HG03521 (cell line): Measurements from ENCODE around the gene HOXC6.

Experiments
- ATAC-seq: cut with Tn5 transposase; IDR thresholded peaks from one replicate; pipeline ENCODE4 v1.9.1; 2021; ENCODE audit warnings: mild to moderate bottlenecking, moderate library complexity; ENCODE audit not compliant: unreplicated experiment

Gene HOXC6

DNA sequence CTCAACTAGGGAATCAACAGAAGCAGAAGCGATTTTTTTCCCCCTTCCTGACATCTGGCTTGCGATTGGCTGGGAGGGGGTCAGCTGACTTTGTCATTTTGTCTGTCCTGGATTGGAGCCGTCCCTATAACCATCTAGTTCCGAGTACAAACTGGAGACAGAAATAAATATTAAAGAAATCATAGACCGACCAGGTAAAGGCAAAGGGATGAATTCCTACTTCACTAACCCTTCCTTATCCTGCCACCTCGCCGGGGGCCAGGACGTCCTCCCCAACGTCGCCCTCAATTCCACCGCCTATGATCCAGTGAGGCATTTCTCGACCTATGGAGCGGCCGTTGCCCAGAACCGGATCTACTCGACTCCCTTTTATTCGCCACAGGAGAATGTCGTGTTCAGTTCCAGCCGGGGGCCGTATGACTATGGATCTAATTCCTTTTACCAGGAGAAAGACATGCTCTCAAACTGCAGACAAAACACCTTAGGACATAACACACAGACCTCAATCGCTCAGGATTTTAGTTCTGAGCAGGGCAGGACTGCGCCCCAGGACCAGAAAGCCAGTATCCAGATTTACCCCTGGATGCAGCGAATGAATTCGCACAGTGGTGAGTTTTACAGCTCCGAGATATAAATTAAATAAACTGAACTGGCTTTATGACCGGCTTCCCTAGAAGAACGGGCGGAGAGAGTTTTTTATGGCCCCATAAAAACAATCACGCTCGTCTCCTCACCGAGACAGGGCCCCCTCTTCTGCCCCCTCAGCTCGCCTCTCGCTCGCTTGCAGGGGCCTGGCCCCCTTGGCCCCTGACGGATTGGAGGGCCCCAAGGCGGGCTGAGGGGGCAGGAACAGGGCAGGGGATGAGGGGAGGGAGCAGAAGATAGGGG lies at the start of gene HOXC6:
Gene HOXC6 (plus strand): TSS at position 127 of the 888 bp plus-strand sequence. CDS start 82 bp downstream, at position 209.
- no peak for ATAC-seq

GRCh38 chr12:53978477-53979356 lies 49.5 kb upstream of the HOXC6 start:
- ATAC-seq: no peak

- no peak for ATAC-seq
These were observed 48.0 kb upstream of the HOXC6 start for GRCh38 chr12:53980104-53980801.

DNA sequence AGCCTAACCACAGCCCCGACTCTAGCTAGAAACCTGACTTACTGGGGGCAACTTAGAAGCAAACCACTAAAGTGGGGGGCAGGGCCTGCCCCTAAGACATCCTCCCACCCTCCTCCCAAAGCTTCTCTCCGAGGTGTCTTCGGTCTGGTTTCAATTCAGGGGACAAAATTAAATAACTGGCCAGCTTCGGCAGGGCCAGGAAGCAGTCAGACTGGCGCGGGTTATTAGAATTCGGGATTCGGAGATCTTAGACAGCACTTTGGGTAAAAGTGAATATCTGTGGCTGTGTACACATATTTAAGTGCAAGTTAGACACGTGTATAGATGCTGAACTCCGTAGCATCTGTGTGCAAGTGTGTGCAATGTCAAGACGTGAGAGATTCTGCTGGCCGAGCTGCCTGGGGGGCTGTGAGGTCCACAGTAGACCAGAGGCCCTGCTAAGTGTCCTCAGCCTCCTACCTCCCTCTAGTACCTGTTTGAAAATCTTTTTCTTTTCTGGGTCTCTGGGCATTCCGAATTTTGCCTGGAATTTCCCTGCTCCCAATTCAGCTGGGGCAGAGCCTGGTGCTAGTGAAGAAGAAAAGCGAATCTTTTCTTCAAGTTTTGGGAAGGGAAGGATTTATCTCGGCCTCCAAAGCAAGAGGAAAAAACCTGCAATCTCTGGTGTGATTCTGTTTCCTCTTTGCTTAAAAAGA lies 47.3 kb upstream of the HOXC6 start:
- ATAC-seq: no peak

DNA sequence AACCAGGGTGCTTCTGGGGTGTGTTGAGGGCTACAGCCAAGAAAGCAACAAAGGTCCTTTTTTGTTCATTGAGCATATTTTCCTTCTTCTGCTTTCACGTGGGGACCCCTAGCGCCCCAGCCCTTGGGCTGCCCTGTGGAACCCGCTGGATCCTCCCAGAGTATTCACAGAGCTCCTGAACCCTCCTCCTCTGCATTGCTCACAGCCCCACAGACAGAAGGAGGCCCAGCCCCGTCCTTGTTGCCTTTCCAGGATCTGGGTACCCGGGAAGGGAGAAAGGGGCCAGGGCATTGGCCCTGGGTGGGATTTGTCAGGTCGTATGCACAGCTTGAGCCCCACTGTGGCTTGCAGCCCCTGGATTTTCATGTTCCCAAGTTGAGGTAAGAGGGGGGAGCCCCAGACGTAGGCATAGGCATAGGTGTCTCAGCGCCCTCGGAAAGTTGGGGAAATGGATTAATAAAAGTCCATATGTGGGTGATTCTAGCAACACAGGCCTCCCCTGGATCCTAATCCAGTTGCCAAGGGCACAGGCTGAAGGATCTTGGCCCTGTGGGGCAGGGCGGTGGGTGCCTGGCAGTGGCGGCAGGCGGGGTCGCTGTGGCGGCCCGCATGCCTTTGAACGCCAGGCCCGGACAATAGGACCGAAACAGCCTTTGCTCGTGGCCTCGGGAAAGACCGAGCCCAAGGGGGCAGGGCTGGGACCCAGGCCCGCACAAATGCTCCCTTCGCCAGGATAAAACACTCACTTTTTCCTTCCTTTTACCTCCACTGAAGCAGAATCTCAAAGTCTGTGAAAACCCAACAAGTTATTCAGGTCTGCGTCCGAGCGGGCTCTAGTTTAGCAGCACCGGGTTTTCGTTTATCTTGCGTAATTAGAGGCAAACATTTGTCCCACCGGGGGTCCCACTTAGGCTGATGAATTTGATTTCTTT lies 46.3 kb upstream of the HOXC6 start:
- ATAC-seq: no peak

DNA sequence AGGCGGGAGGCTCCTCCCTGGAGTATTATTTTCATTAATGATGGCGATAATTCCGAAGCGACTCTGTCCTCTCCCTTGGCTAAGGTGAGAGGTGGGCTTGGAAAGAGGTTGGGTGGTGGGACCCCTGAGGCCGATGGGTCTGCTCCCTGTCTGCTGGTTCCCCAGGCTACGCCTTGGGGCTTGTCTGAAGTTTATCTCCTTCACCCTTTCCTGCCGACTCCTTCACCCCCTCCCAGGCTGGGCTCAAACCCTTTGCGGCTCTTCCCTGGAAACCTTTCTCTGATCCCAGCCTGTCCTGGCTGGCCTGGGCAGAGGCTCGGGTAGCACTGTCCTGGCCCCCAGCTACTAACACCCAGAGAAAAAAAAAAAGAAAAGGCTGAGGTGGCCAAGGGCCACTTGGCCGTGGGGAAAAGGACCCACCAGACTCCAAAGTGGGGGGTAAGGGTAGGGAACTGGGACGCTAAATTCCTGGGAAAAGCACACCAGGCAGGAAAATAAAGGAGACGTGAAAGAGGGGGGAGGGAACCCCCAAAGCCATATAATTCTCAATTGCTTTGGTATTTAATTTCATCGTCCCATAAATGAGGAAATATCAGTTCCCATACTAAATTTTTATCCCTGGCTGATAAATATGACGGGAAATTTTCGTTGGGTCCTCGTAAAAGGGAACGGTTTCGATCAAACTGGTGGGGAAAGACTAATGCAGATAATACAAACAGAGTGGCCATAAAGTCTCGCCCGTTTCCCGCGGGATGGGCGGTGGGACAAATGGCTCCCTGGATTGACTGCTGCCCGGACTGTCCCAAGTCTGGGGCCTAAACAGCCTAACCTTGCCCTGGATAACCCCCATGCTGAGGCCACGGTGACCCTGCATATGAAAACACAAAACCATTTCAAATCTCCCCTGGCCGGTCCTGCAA lies 45.3 kb upstream of the HOXC6 start:
- no peak for ATAC-seq

DNA sequence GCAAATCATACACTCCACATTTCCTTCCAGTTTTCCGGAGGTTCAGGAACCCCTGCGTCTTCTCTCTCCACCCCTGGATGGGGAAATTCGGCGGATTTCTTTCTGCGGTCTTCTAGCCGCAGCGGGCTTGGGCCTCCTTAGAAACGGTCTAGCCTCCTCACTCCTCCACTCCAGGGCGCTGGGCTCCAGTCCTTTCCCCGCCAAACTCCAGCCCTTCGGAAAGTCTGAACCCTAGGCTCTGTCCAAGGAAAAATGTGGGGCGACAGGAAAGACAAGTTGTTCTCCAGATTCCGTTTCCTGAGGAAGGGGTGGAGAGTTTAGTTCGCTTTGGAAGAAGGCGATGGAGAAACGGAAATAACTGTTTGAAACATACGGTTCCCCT lies 44.7 kb upstream of the HOXC6 start:
- no peak for ATAC-seq

- no peak for ATAC-seq
These were observed 44.2 kb upstream of the HOXC6 start for GRCh38 chr12:53983950-53984572.

GRCh38 chr12:53984901-53985691 lies 43.1 kb upstream of the HOXC6 start, which contains the start of gene HOXC10:
HOXC10 (plus strand) TSS chr12:53985146; CDS start chr12:53985260, 114 bp downstream.
- no peak for ATAC-seq

DNA sequence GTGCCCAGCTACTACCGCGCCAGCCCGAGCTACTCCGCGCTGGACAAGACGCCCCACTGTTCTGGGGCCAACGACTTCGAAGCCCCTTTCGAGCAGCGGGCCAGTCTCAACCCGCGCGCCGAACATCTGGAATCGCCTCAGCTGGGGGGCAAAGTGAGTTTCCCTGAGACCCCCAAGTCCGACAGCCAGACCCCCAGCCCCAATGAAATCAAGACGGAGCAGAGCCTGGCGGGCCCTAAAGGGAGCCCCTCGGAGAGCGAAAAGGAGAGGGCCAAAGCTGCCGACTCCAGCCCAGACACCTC lies 42.6 kb upstream of the HOXC6 start:
- ATAC-seq: no peak

- ATAC-seq: no peak
These were observed 42.1 kb upstream of the HOXC6 start for GRCh38 chr12:53985994-53986685.

- no peak for ATAC-seq
These were observed 41.4 kb upstream of the HOXC6 start for GRCh38 chr12:53986686-53987483.

DNA sequence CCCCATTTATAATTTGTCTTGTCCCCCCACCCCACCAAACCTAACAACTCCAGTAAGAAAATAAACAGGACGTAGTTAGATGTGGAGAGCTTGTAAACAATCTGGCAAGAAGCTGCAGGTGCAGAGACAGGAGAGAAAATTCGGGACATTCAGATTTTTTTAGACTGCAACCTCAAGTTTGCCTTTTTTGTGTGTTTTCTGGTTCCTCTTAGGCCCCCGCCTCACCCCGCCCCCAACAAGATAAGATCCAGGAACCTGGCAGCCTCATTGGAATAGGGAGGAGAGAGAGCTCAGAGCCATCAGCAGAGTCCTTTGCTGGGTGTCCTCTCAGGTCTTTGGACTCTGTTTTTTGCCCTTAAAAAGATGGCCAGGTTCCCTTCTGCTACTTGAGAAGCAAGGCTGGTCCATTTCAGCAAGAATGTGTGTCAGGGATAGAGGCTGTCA lies 40.4 kb upstream of the HOXC6 start:
- ATAC-seq: no peak

DNA sequence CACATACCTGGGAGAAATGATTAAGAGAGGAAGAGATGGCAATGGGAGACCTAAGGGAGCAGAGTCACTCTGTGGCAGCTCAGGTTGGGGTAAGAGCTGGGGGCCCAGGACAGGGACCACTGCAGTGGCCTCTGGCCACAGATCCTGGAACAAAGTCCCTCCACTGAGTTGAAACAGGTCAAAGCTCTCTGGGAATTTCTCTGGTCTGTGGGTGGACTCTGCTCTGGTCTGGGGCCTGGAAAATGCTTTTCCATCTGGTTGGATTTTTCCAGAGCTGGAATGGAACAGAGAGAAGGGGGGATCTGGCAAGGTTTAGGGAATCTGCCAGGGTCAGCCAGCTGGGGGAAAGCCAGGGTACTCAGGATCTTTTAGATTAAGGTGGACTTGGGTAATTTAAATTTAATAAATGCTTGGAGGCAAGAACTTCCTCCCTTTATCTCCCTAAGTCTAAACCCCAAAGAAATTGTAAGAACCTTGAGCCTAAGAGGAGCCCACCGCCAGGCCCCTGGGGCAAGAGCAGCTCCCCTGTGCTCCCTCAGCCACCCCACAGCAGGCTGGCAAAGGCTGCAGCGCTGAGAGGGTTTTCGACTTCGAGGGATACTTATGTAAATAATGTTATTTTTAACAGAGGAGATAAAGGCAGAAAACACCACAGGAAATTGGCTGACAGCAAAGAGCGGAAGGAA lies 39.6 kb upstream of the HOXC6 start:
- ATAC-seq: no peak
